PC-3 (cell line): ENCODE results near the gene AMBN. TPM values are rescaled to one million over a fixed set of nuclear protein-coding genes. Genes with fewer than 3 reads are reported as not detected.

ENCODE experiments used
- ATAC-seq: fragments of 200-7000 bp; cut with Tn5 transposase; 2 replicates; pipeline ENCODE4 v1.9.1; 2020; ENCODE audit warnings: mild to moderate bottlenecking, moderate library complexity
- BruUV-seq: library from RNA; stranded (reverse); fragments of 400-500 nt; replicated peaks from 2 replicates; lab custom pipeline; 2021; lab: Mats Ljungman, UMichigan
- CTCF ChIA-PET: fragments of 300-600 bp; sonication (Branson Sonifier 250); formaldehyde crosslinking; loops from one replicate; lab custom pipeline; 2022; ENCODE audit warnings: antibody characterized with exemption; lab: Charles Lee
- POLR2A ChIA-PET: fragments of 300-600 bp; sonication (Branson Sonifier 250); formaldehyde crosslinking; loops from one replicate; lab custom pipeline; 2022; ENCODE audit warnings: antibody characterized with exemption; ENCODE audit not compliant: unreplicated experiment; lab: Charles Lee
- DNase-seq: peaks from one replicate; pipeline ENCODE4 v3.0.0-alpha.2; 2015
- H2AFZ ChIP-seq: fragments of 300-600 bp; sonication (generic); 2 replicates; pipeline ENCODE4 v1.6.0; 2016; ENCODE audit warnings: antibody characterized with exemption, low read length
- H3F3A ChIP-seq: fragments of 300-600 bp; sonication (generic); one replicate; pipeline ENCODE4 v1.6.0; 2017; ENCODE audit warnings: antibody characterized with exemption, low read length, control low read depth, mild to moderate bottlenecking; ENCODE audit not compliant: unreplicated experiment
- H3K27ac ChIP-seq: fragments of 300-600 bp; sonication (generic); 2 replicates; pipeline ENCODE4 v1.5.1; 2016; ENCODE audit warnings: mild to moderate bottlenecking, low read length
- H3K27me3 ChIP-seq: fragments of 300-600 bp; sonication (generic); 2 replicates; pipeline ENCODE4 v1.6.1; 2016; ENCODE audit warnings: low read length, mixed read lengths
- H3K36me3 ChIP-seq: fragments of 300-600 bp; sonication (generic); 2 replicates; pipeline ENCODE4 v1.6.1; 2016; ENCODE audit warnings: low read depth, mixed run types, low read length, mixed read lengths
- H3K4me1 ChIP-seq: fragments of 300-600 bp; sonication (generic); 2 replicates; pipeline ENCODE4 v1.5.1; 2016; ENCODE audit warnings: low read length; ENCODE audit not compliant: insufficient read depth
- H3K4me2 ChIP-seq: fragments of 300-600 bp; sonication (generic); 2 replicates; pipeline ENCODE4 v1.6.0; 2016; ENCODE audit warnings: low read length
- H3K4me3 ChIP-seq: fragments of 300-600 bp; sonication (generic); 2 replicates; pipeline ENCODE4 v1.5.1; 2016; ENCODE audit warnings: mild to moderate bottlenecking, low read length, mixed read lengths
- H3K79me2 ChIP-seq: fragments of 300-600 bp; sonication (generic); 2 replicates; pipeline ENCODE4 v1.6.1; 2017; ENCODE audit warnings: low read length, mixed read lengths
- H3K9ac ChIP-seq: fragments of 300-600 bp; sonication (generic); 2 replicates; pipeline ENCODE4 v1.6.0; 2016; ENCODE audit warnings: mild to moderate bottlenecking, low read length
- H3K9me2 ChIP-seq: fragments of 300-600 bp; sonication (generic); replicated peaks from 2 replicates; pipeline ENCODE4 v1.6.1; 2016; ENCODE audit warnings: mixed run types, low read length, mixed read lengths
- H3K9me3 ChIP-seq: fragments of 300-600 bp; sonication (generic); 2 replicates; pipeline ENCODE4 v1.6.1; 2016; ENCODE audit warnings: low read length, mixed read lengths
- H4K20me1 ChIP-seq: fragments of 300-600 bp; sonication (generic); 2 replicates; pipeline ENCODE4 v1.6.1; 2016; ENCODE audit warnings: low read length, mixed read lengths
- CTCF ChIP-seq: fragments of 300-600 bp; sonication (generic); conservative IDR thresholded peaks from 2 replicates; pipeline ENCODE4 v1.5.1; 2017; ENCODE audit warnings: antibody characterized with exemption, low read depth, mild to moderate bottlenecking, low read length
- EZH2 ChIP-seq: fragments of 300-600 bp; sonication (generic); IDR thresholded peaks from one replicate; pipeline ENCODE4 v1.6.1; 2017; ENCODE audit warnings: antibody characterized with exemption, mild to moderate bottlenecking, low read length; ENCODE audit not compliant: unreplicated experiment
- EZH2phosphoT487 ChIP-seq: fragments of 300-600 bp; sonication (generic); IDR thresholded peaks from 2 replicates; pipeline ENCODE4 v1.6.1; 2018; ENCODE audit warnings: mild to moderate bottlenecking, antibody characterized with exemption, low read length, borderline replicate concordance
- intact Hi-C: fragments of 100-400 bp; cut with micrococcal nuclease; formaldehyde crosslinking; loops from 2 replicates; pipeline ENCODE4 v1.9.0; 2023
- total RNA-seq: library from RNA; depleted of rRNA; stranded (reverse); fragments of >200 nt; gene quantifications from 2 replicates; pipeline ENCODE4 v1.2.3, GENCODE V29; 2014

Gene AMBN
- total RNA-seq, 1 experiment from 2014 or later, result not detected

- Histone ChIP-seq H3K9ac (no peak overlapping the region), H3K9me2 (no peaks in the 10 kb centered on the region), H3K27ac (no peak overlapping the region), H3K4me3 (no peak overlapping the region), H2AFZ (no peak overlapping the region), H4K20me1 (no peaks in the 10 kb centered on the region), H3K79me2 (no peaks in the 10 kb centered on the region), H3K36me3 (no peaks in the 10 kb centered on the region), H3K4me1 (no peaks in the 10 kb centered on the region), H3K9me3 (no peaks in the 10 kb centered on the region), H3K27me3 (peaks cover 32% of the 10 kb centered on the region), H3K4me2 (no peak overlapping the region), H3F3A (no peaks in the 10 kb centered on the region)
- no peak for DNase-seq
- ChIA-PET CTCF (no interaction called here), POLR2A (no interaction called here)
- no peak for TF ChIP-seq EZH2phosphoT487
- TF ChIP-seq CTCF, result no peak
- BruUV-seq, result no TSS peak
- ATAC-seq, result no peak
- intact Hi-C loops, result no loop called here
Measured at GRCh38 chr4:70564033-70564432, 28.0 kb upstream of the AMBN start.

- Histone ChIP-seq H3K4me3 (no peak overlapping the region), H3K9ac (no peak overlapping the region), H3K9me2 (no peaks in the 10 kb centered on the region), H2AFZ (no peak overlapping the region), H3K27me3 (peaks cover 6% of the 10 kb centered on the region; the same call in 1 of the 2 replicates), H3K9me3 (no peaks in the 10 kb centered on the region), H3K4me2 (no peak overlapping the region), H3K36me3 (no peaks in the 10 kb centered on the region), H3F3A (no peaks in the 10 kb centered on the region), H3K79me2 (no peaks in the 10 kb centered on the region), H3K4me1 (no peaks in the 10 kb centered on the region), H3K27ac (no peak overlapping the region), H4K20me1 (no peaks in the 10 kb centered on the region)
- BruUV-seq, result no TSS peak
- ATAC-seq (no peak), DNase-seq (no peak)
- CTCF ChIA-PET, result no interaction called here
- intact Hi-C loops, result no loop called here
- POLR2A ChIA-PET, result no interaction called here
- no peak for TF ChIP-seq EZH2phosphoT487
- no peak for TF ChIP-seq EZH2
- no peak for TF ChIP-seq CTCF
Measured at GRCh38 chr4:70570796-70571195, 21.3 kb upstream of the AMBN start.

GRCh38 chr4:70571772-70572171 is 20.3 kb upstream of the AMBN start:
- DNase-seq, result no peak
- no peaks in the 10 kb centered on the region for H3F3A ChIP-seq
- intact Hi-C loops, result no loop called here
- no peaks in the 10 kb centered on the region for H3K9me2 ChIP-seq
- H4K20me1 ChIP-seq, result no peaks in the 10 kb centered on the region
- no peak overlapping the region for H3K4me3 ChIP-seq
- H3K36me3 ChIP-seq, result no peaks in the 10 kb centered on the region
- H3K4me2 ChIP-seq, result no peak overlapping the region
- peaks cover 6% of the 10 kb centered on the region; the same call in 1 of the 2 replicates for H3K27me3 ChIP-seq
- no peaks in the 10 kb centered on the region for H3K4me1 ChIP-seq
- H3K79me2 ChIP-seq, result no peaks in the 10 kb centered on the region
- H3K9ac ChIP-seq, result no peak overlapping the region
- H3K27ac ChIP-seq, result no peak overlapping the region
- ATAC-seq, result no peak
- CTCF ChIA-PET, result no interaction called here
- no TSS peak for BruUV-seq
- no peak for TF ChIP-seq EZH2
- no peak for TF ChIP-seq CTCF
- TF ChIP-seq EZH2phosphoT487, result no peak
- no peak overlapping the region for H2AFZ ChIP-seq
- H3K9me3 ChIP-seq, result no peaks in the 10 kb centered on the region
- POLR2A ChIA-PET, result no interaction called here
